ENCODE measurements around the gene HRAS. TPM values are rescaled to one million over a fixed set of nuclear protein-coding genes. Genes with fewer than 3 reads are reported as not detected.

Gene HRAS
- total and polyA plus RNA-seq, 3 experiments from 2014 or later, result 22.5 to 91.5 (median 86.9) TPM

- no peaks in the 10 kb centered on the region for H3K36me3 ChIP-seq (ENCODE audit: insufficient read depth, low read length)
- DNase-seq, result peak; percentile 69 to 86 (median 70)
- Mint-ChIP-seq H3K36me3 (no peaks in the 10 kb centered on the region), H3K27me3 (no peaks in the 10 kb centered on the region), H3K27ac (no peak overlapping the region), H3K4me1 (peaks cover 0 to 10% (median under 1%) of the 10 kb centered on the region in 3 donors), H3K4me3 (peak overlapping the region in 6 of 7 donors; percentile 28 to 63 (median 55)), H3K9me3 (no peaks in the 10 kb centered on the region)
- peak overlapping the region; percentile 45 for H3K4me3 ChIP-seq (ENCODE audit: low read length)
- H3K4me1 ChIP-seq (ENCODE audit: insufficient read depth, low read length), result peaks cover 10% of the 10 kb centered on the region
- H3K27ac ChIP-seq (ENCODE audit: low read depth, low read length), result no peak overlapping the region
- no peaks in the 10 kb centered on the region for H3K27me3 ChIP-seq (ENCODE audit: insufficient read depth, low read length, poor library complexity, severe bottlenecking)
- no peaks in the 10 kb centered on the region for H3K9me3 ChIP-seq (ENCODE audit: low read length)
- ChIA-PET CTCF (interaction anchor here (0.6 to 4.0 kb wide), 27 partner anchors 9 to 242 kb away, joined by 3 to 49 read pairs (median 3); partner anchors contain the start of genes HRAS, LRRC56, SCT and TMEM80), POLR2A (interaction anchor here (0.5 to 1.8 kb wide), 8 partner anchors 10 to 223 kb away, joined by 3 to 13 read pairs (median 4); partner anchors contain the start of gene PHRF1)
Observed at GRCh38 chr11:554428-555226, 19.3 kb upstream of the HRAS start.

DNA sequence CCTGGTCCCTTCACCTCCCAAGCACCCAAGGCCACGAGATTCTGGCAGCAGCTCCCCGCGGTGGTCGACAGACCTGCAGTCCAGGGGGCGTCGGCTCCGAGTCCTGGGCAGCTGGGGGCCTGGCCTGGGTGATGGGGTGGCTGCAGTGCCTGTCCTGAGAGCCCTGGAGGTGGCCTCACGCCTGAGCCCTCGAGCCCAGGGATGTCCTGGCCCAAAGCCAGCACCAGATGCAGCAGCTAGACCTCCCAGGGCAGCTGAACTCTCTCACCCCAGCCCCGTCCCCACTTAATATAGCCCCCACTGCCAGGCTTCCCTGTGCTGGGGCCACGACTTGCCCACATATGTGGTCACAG is 18.6 kb upstream of the HRAS start:
- H3K27ac ChIP-seq (ENCODE audit: low read depth, low read length), result no peak overlapping the region
- ChIA-PET POLR2A (interaction anchor here (0.5 to 1.8 kb wide), 3 partner anchors 167 to 203 kb away, joined by 3 to 13 read pairs (median 4); no protein-coding TSS in a partner anchor), CTCF (interaction anchor here (0.9 to 4.0 kb wide), 13 partner anchors 12 to 242 kb away, joined by 3 to 49 read pairs (median 3); partner anchors contain the start of gene TMEM80)
- Mint-ChIP-seq H3K9me3 (no peaks in the 10 kb centered on the region), H3K27me3 (no peaks in the 10 kb centered on the region), H3K36me3 (no peaks in the 10 kb centered on the region), H3K27ac (no peak overlapping the region), H3K4me1 (peaks cover 0 to 10% (median 0%) of the 10 kb centered on the region in 3 donors), H3K4me3 (no peak overlapping the region)
- no peak overlapping the region for H3K4me3 ChIP-seq (ENCODE audit: low read length)
- peaks cover 10% of the 10 kb centered on the region for H3K4me1 ChIP-seq (ENCODE audit: insufficient read depth, low read length)
- H3K36me3 ChIP-seq (ENCODE audit: insufficient read depth, low read length), result no peaks in the 10 kb centered on the region
- no peaks in the 10 kb centered on the region for H3K27me3 ChIP-seq (ENCODE audit: insufficient read depth, low read length, poor library complexity, severe bottlenecking)
- no peaks in the 10 kb centered on the region for H3K9me3 ChIP-seq (ENCODE audit: low read length)
- DNase-seq, result no peak

DNA sequence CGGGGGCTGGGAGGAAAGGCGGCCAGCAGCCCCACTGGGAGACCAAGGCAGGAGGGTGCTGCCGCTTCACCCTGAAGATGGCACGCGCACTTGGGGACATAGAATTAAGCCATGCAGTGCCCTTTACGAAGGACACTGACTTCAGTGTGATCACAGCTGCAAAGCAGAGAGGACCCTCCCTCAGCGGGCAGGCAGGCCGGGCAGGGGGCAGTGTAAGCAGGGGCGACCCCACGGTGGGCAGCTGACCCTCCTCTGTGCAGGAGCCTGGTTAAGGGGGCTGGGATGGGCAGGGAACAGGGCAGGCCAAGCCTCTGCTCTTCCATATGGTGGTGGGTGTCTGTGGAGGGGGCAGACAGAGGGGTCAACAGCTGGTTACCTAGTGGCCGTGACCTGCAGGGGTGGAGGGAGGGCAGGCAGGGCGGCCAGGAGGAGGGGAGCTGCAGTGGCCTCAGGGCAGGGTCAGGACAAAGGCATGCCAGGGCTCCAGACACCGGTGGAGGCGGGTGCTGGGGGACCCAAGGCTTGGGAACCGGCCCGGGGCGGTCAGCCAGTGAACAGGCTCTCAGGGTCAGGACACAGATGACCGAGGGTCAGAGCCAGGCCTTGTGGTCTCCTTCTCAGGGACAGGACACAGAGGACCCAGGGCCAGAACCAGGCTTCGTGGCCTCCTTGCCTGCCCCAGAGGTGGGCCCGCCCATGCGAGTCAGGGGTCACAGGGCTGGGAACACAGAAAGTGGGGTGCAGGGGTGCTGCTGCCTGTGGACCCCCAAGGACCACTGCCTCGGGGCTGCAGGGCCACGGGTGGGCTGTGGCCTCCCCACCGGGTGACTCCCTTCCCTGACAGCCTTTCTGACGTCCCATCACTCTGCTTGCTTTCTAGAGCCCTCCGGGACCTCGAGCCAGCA is 18.0 kb upstream of the HRAS start:
- Mint-ChIP-seq H3K4me3 (peak overlapping the region in 2 of 7 donors; percentile 28 to 46), H3K4me1 (peaks cover 0 to 10% (median 0%) of the 10 kb centered on the region in 3 donors), H3K27ac (peak overlapping the region in 1 of 8 donors; percentile 68), H3K27me3 (no peaks in the 10 kb centered on the region), H3K36me3 (peaks cover 0 to 1% (median 0%) of the 10 kb centered on the region in 3 donors), H3K9me3 (no peaks in the 10 kb centered on the region)
- H3K9me3 ChIP-seq (ENCODE audit: low read length), result no peaks in the 10 kb centered on the region
- no peaks in the 10 kb centered on the region for H3K36me3 ChIP-seq (ENCODE audit: insufficient read depth, low read length)
- POLR2A ChIA-PET, result interaction anchor here (0.5 to 1.0 kb wide), 3 partner anchors 14 to 173 kb away, joined by 3 to 4 read pairs (median 4); no protein-coding TSS in a partner anchor
- no peaks in the 10 kb centered on the region for H3K27me3 ChIP-seq (ENCODE audit: insufficient read depth, low read length, poor library complexity, severe bottlenecking)
- H3K27ac ChIP-seq (ENCODE audit: low read depth, low read length), result no peak overlapping the region
- H3K4me1 ChIP-seq (ENCODE audit: insufficient read depth, low read length), result peaks cover 10% of the 10 kb centered on the region
- DNase-seq, result no peak
- H3K4me3 ChIP-seq (ENCODE audit: low read length), result no peak overlapping the region
- CTCF ChIA-PET, result interaction anchor here (3.5 to 4.0 kb wide), 2 partner anchors 12 to 170 kb away, joined by 17 to 49 read pairs; no protein-coding TSS in a partner anchor

- Mint-ChIP-seq H3K27ac (no peak overlapping the region), H3K36me3 (peaks cover 0 to 1% (median 0%) of the 10 kb centered on the region in 3 donors), H3K4me3 (no peak overlapping the region), H3K27me3 (no peaks in the 10 kb centered on the region), H3K9me3 (no peaks in the 10 kb centered on the region), H3K4me1 (peaks cover 0 to 3% (median 0%) of the 10 kb centered on the region in 3 donors)
- Histone ChIP-seq H3K4me1 (ENCODE audit: insufficient read depth, low read length) (peaks cover 10% of the 10 kb centered on the region), H3K9me3 (ENCODE audit: low read length) (no peaks in the 10 kb centered on the region), H3K36me3 (ENCODE audit: insufficient read depth, low read length) (no peaks in the 10 kb centered on the region), H3K27me3 (ENCODE audit: insufficient read depth, low read length, poor library complexity, severe bottlenecking) (no peaks in the 10 kb centered on the region), H3K27ac (ENCODE audit: low read depth, low read length) (no peak overlapping the region), H3K4me3 (ENCODE audit: low read length) (no peak overlapping the region)
- ChIA-PET POLR2A (no interaction called here), CTCF (interaction anchor here (1.3 kb wide), 1 partner anchor 171 kb away, joined by 4 read pairs; no protein-coding TSS in a partner anchor)
- no peak for DNase-seq
Observed at GRCh38 chr11:551596-551995, 16.2 kb upstream of the HRAS start.

DNA sequence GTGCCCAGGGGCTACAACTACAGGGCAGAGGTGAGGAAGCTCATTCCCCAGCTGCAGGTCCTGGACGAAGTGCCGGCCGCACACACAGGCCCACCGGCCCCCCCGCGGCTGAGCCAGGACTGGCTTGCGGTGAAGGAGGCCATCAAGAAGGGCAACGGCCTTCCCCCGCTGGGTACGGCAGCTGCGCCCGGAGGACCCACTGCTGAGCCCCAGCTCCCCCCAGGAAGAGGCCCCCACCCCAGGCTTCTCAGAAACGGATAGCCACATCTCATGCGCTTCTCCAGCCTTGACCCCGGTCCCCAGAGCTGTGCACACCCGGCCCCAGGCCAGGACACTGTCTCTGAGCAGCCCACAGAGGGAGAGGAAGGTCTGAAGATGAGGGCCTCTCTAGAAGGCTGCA is 15.8 kb upstream of the HRAS start:
- Mint-ChIP-seq H3K4me1 (no peaks in the 10 kb centered on the region), H3K4me3 (no peak overlapping the region), H3K36me3 (peaks cover 0 to 1% (median 0%) of the 10 kb centered on the region in 3 donors), H3K27me3 (no peaks in the 10 kb centered on the region), H3K9me3 (no peaks in the 10 kb centered on the region), H3K27ac (no peak overlapping the region)
- no peak overlapping the region for H3K4me3 ChIP-seq (ENCODE audit: low read length)
- peaks cover 10% of the 10 kb centered on the region for H3K4me1 ChIP-seq (ENCODE audit: insufficient read depth, low read length)
- H3K27ac ChIP-seq (ENCODE audit: low read depth, low read length), result no peak overlapping the region
- no peaks in the 10 kb centered on the region for H3K9me3 ChIP-seq (ENCODE audit: low read length)
- no peak for DNase-seq
- ChIA-PET CTCF (interaction anchor here (0.7 to 1.3 kb wide), 2 partner anchors 32 to 172 kb away, joined by 3 to 4 read pairs; no protein-coding TSS in a partner anchor), POLR2A (no interaction called here)
- no peaks in the 10 kb centered on the region for H3K36me3 ChIP-seq (ENCODE audit: insufficient read depth, low read length)
- H3K27me3 ChIP-seq (ENCODE audit: insufficient read depth, low read length, poor library complexity, severe bottlenecking), result no peaks in the 10 kb centered on the region

- POLR2A ChIA-PET, result no interaction called here
Observed at GRCh38 chr11:550746-551085, 15.3 kb upstream of the HRAS start.

DNA sequence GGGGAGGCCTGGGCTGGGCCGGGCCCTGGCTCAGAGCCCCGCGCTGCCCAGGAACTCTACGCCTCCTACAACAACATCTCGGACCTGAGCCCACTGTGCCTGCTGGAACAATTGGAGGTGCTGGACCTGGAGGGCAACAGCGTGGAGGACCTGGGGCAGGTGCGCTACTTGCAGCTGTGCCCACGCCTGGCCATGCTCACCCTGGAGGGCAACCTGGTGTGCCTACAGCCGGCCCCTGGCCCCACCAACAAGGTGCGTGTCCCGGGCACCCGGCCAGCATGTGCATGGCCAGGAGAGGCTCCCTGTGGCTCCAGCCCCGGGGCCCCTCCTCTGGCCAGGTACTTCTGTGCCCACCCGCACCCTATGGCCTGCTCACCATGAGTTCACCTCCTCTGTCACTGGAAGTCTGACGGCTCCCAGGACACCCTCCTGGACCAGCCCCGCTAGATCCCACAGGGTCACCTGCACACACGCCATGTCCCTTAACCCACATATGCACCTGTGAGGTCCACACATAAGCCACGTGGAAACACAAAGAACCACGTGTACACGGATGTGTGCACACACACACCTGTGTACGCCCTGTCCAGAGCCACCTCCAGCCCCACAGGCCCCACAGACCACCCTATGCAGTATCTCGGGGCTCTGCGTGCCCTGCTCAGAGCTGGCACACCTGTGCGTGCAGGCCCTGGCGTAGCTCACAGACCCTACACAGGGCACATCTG is 14.8 kb upstream of the HRAS start:
- Histone ChIP-seq H3K4me3 (ENCODE audit: low read length) (no peak overlapping the region), H3K27me3 (ENCODE audit: insufficient read depth, low read length, poor library complexity, severe bottlenecking) (no peaks in the 10 kb centered on the region), H3K27ac (ENCODE audit: low read depth, low read length) (no peak overlapping the region), H3K4me1 (ENCODE audit: insufficient read depth, low read length) (peaks cover 10% of the 10 kb centered on the region), H3K36me3 (ENCODE audit: insufficient read depth, low read length) (no peaks in the 10 kb centered on the region), H3K9me3 (ENCODE audit: low read length) (no peaks in the 10 kb centered on the region)
- no peak for DNase-seq
- H3K27me3 Mint-ChIP-seq, result no peaks in the 10 kb centered on the region
- no peaks in the 10 kb centered on the region for H3K9me3 Mint-ChIP-seq
- no peaks in the 10 kb centered on the region for H3K4me1 Mint-ChIP-seq
- H3K27ac Mint-ChIP-seq, result no peak overlapping the region
- ChIA-PET CTCF (interaction anchor here (0.7 to 1.3 kb wide), 2 partner anchors 31 to 172 kb away, joined by 3 to 4 read pairs; no protein-coding TSS in a partner anchor), POLR2A (no interaction called here)
- H3K36me3 Mint-ChIP-seq, result peaks cover 0 to 1% (median 0%) of the 10 kb centered on the region in 3 donors
- peak overlapping the region in 1 of 7 donors; percentile 10 for H3K4me3 Mint-ChIP-seq

More at GRCh38 chr11:550746-551085, 15.3 kb upstream of the HRAS start:
- Histone ChIP-seq H3K9me3 (ENCODE audit: low read length) (no peaks in the 10 kb centered on the region), H3K4me1 (ENCODE audit: insufficient read depth, low read length) (peaks cover 10% of the 10 kb centered on the region), H3K27me3 (ENCODE audit: insufficient read depth, low read length, poor library complexity, severe bottlenecking) (no peaks in the 10 kb centered on the region), H3K36me3 (ENCODE audit: insufficient read depth, low read length) (no peaks in the 10 kb centered on the region), H3K4me3 (ENCODE audit: low read length) (no peak overlapping the region), H3K27ac (ENCODE audit: low read depth, low read length) (no peak overlapping the region)
- no peaks in the 10 kb centered on the region for H3K4me1 Mint-ChIP-seq
- CTCF ChIA-PET, result interaction anchor here (0.7 to 1.3 kb wide), 2 partner anchors 32 to 172 kb away, joined by 3 to 4 read pairs; no protein-coding TSS in a partner anchor
- H3K9me3 Mint-ChIP-seq, result no peaks in the 10 kb centered on the region
- H3K36me3 Mint-ChIP-seq, result peaks cover 0 to 1% (median 0%) of the 10 kb centered on the region in 3 donors
- no peaks in the 10 kb centered on the region for H3K27me3 Mint-ChIP-seq
- H3K4me3 Mint-ChIP-seq, result no peak overlapping the region
- H3K27ac Mint-ChIP-seq, result no peak overlapping the region
- no peak for DNase-seq
